Measurements from ENCODE around the gene ATXN1.

DNA sequence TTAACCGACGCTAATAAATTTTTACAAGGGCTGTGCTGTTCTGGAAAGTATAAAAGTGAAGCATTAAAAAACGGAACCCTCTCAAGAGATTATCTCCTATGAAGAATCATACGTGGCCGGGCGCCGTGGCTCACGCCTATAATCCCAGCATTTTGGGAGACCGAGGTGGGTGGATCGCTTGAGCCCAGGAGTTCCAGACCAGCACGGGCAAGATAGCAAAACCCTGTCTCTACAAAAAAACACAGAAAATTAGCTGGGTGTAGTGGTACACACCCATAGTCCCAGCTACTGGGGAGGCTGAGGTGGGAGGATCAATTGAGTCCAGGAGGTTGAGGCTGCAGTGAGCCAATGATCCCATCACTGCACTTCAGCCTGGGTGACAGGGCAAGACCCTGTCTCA lies 439.4 kb downstream of the ATXN1 start:
- TF ChIP-seq GATA2 (IDR thresholded peaks at IDR 0.05; ENCODE audit: low read depth, low read length) = no peak
- no peak for TF ChIP-seq GATA3 (IDR thresholded peaks at IDR 0.05; ENCODE audit: low read depth, low read length)
